Cardiac septum (tissue), 1 donor: ENCODE results near the gene MTMR11. TPM values are rescaled to one million over a fixed set of nuclear protein-coding genes. Genes with fewer than 3 reads are reported as not detected.
"Not testable (repeated sequence)": the region's sequence is repeated elsewhere in the genome, so short reads cannot be mapped to it uniquely, and the experiment has no call there.

Experiments used
- DNase-seq: peaks from one replicate; pipeline ENCODE4 v3.0.0-alpha.2; 2020; ENCODE audit warnings: low spot score
- intact Hi-C: fragments of 100-400 bp; cut with DNase I; formaldehyde crosslinking; loops from one replicate; pipeline ENCODE4 v1.14.0; 2022
- total RNA-seq: library from RNA; stranded (reverse); fragmentation: NEBNext Ultra II Directional; extraction: Animal tissue kit (Norgen Biotek cat#: 25700); gene quantifications from one replicate; pipeline ENCODE4 v1.2.1, GENCODE V29; 2021
- donor health status: DM: no; HTN: no; CAD: no.

The MTMR11 gene
- total RNA-seq, 1 donor from 2014 or later: 6.1 TPM

DNA sequence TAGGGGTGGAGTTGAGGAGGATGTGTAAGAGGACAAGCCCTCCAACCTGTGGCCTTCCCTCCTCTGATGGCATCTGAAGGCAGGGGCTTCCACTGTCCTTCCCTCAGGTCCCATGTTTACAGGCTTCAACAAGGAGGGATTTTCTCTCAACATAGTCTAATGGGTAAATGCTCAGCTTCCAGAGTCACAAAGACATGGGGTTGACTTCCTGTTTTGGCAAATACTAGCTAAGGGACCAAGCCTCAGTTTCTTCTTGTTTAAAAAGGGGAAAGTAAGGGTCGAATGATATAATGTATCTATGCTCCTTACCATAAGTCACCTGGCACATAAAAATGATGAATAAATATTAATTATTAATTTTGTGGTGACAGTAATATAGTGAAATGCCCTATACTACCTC, 22.1 kb downstream of the MTMR11 start:
- no peak for DNase-seq
- intact Hi-C loops: no loop called here

DNA sequence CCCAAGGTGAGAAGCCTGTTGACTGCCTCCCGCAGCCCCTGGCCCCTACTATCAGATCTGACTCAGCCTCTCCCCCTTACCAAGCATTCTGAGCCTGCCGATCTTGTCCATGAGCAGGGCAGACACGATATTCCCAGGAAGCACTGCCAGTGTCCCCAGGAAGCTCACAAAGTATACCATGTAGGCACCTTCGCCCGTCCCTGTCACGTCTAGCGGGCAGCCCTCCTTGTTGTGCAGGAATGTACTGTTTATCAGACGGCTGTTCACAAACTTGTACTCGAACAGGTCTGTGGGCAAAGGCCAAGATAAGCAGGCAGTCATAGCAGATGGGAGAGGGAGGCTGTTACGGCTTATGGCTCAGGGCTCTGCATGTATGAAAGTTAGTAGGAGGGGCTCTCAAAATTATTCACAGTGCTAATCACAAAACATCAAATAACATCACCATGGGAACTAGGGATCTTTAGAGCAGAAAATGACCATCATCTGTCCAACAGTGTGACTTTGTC, 30.1 kb downstream of the MTMR11 start:
- intact Hi-C loops: no loop called here
- DNase-seq: no peak

DNA sequence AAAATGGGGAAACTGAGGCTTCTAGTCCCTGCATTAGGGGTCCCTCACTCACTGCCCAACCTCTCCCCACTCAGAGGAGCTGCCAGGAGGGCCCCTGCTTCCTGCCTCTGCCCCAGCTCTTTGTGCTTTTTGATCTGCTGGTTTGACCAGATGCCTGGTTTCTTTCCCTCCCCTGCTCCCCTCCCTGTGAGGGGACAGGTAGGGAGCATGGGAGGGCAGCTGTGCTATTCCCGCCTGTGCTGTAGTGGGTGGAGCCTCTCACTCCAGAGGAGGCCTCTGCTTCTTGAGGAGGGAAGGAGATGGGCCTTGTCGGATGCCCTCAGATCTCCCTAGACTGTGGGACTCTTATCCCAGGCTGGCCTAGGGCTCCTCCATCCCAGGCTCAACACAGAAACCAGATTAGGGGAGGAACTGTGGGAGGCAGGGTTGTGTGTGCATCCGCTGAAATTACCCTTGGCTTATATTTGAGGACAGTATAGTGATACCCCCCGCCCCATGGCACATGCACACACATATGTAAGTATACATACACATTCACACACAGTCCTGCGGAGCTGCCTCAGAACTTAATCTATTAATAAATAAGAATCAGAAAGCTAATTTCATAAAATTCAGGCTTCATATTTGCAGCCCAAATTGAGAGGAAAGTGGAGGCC, 32.7 kb downstream of the MTMR11 start:
- no peak for DNase-seq
- intact Hi-C loops: no loop called here

DNA sequence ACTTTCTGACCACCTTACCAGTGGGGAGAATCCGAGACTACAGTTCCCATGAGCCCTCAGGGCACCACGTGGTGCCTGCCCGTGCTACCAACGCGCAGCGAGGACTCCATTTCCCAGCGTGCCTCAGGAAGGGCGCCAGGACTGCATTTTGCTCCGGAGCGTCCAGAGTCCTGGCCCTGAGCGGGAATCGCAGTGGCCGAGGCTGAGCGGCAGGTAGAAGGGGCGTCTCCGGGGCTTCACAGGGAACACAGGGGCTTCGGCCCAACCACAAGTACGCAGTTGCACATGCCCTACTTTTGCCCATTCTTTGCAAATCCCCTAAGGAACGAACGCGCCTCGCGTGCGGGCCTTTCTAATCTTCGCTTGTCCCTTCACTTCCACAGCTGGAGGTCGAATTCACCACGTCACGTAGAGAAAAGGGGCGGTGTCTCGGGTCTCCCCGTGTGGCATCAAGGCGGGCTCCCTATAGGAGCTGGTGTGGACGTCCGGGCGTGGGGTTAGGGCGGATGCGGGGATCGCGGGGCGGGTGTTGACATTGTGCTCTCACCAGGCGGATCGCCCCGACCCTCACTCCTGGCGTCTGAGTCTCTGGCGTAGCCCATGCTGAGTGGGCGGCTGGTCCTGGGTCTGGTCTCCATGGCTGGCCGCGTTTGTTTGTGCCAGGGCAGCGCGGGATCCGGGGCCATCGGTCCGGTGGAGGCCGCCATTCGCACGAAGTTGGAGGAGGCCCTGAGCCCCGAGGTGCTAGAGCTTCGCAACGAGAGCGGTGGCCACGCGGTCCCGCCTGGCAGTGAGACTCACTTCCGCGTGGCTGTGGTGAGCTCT, 37.0 kb downstream of the MTMR11 start, which contains the start of gene BOLA1:
Gene BOLA1 (plus strand): TSS at position 109 of the 825 bp plus-strand sequence. CDS start 492 bp downstream, at position 601.
- intact Hi-C loops: loop anchor here (2.0 to 10.0 kb wide), 2 partner anchors 27 to 155 kb away; partner anchors contain the start of gene SF3B4
- peak; percentile 96 for DNase-seq

DNA sequence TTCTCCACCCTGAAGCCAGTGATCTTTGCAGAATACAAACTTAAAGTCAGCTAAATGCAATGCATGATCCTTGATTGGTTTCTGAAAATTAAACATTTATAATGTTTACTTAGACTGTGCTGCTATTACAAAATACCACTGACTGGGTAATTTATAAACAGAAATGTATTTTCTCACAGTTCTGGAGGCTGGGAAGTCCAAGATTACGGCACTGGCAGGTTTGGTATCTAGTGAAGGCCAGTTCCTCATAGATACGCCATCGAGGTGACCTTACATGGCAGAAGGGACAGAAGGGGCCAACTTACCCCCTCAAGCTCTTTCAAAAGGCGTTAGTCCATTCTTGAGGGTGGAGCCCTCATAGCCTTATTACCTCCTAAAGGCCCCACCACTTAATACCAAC, 40.1 kb downstream of the MTMR11 start:
- intact Hi-C loops: loop anchor here (10.0 kb wide), 1 partner anchor 158 kb away; no protein-coding TSS in a partner anchor

DNA sequence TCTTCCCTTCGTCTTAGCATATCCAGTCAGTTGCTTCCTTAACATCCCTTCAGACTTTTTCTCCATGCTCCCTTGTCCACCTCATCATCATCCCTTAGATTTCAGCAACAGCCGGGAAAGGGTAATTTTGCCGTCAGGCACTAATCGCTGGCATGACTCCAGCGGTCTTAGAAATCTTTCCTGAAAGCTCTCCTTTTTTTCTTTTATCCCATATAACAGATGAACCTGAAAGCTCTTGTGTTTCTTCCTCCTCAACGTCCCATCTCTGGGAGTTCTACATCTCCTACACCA, 47.7 kb downstream of the MTMR11 start:
- intact Hi-C loops: loop anchor here (1.0 kb wide), 1 partner anchor 50 kb away; no protein-coding TSS in a partner anchor
- no peak for DNase-seq

More for the DNA sequence above, 40.1 kb downstream of the MTMR11 start:
- no peak for DNase-seq

DNA sequence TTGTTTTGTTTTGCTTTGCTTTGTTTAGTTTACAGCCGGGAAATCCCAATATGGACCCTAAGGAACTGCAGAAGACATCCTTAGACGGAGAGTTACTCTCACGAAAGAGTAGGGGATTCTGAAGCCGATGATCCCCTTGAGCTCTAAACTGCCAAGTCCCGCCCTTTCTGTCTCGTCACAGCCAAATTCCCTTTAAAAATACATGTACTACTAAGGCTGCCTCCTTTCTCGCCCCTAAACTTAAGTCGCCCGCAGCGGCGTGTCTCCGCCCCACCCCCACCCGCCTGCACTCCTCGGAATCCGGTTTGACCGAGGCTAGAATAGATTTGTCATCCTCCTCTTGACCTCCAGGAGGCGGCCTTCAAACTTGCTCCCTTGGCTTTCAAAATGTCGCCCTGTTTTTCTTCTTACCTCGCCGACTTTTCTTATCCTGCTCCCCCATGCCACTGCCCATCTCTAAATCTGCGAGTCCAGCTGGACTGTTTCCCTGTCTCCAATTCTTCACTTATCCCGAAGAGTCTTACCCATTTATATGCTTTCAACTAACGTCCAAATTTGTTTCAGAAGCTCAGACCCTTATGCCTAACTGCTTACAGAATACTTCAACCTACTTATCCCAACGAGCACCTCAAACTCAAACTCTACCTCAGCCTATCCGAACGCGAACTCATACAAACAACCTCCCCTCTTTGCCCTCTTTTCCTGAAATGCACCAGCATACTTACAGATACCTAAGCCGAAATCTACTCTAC, 48.3 kb downstream of the MTMR11 start:
- intact Hi-C loops: loop anchor here (1.0 kb wide), 1 partner anchor 51 kb away; no protein-coding TSS in a partner anchor

DNA sequence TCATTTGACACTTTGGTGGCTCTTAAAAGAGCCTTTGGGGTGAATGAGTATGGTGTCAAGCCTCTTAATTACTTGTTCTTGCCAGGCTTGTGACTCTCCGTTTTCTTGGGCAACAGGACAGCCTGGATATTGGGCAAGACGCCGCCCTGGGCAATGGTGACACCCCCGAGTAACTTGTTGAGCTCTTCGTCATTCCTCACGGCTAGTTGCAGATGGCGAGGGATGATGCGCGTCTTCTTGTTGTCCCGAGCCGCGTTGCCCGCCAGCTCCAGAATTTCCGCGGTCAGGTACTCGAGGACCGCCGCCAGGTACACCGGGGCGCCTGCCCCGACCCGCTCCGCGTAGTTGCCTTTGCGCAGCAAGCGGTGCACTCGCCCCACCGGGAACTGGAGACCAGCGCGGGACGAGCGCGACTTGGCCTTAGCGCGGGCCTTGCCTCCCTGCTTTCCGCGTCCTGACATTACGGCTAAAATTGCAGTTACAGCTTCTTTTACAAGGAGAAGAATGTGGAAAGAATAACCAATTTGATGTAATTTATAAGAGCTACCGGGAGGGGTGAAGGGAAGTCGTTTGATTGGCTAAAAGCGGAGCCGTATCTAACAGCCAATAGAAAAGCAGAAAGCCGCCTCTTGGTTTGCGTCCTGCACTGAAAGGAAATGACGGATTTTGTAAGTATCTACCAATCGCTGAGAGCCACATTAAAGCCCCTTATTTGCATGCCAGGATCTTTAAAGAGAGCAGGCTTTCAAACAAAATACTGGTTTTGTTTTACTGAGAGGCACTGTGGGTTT, 49.0 kb downstream of the MTMR11 start:
- peak; percentile 83 for DNase-seq
- intact Hi-C loops: loop anchor here (1.0 kb wide), 1 partner anchor 52 kb away; no protein-coding TSS in a partner anchor

More for the DNA sequence above, 48.3 kb downstream of the MTMR11 start:
- DNase-seq: peak; percentile 86

DNA sequence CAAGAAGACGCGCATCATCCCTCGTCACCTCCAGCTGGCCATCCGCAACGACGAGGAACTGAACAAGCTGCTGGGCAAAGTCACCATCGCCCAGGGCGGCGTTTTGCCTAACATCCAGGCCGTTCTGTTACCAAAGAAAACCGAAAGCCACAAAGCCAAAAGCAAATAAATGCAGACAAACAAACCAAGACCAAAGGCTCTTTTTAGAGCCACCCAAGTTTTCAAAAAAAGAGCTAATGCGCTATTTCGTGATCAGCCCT, 49.6 kb downstream of the MTMR11 start:
- intact Hi-C loops, DNase-seq: not testable (repeated sequence)

DNA sequence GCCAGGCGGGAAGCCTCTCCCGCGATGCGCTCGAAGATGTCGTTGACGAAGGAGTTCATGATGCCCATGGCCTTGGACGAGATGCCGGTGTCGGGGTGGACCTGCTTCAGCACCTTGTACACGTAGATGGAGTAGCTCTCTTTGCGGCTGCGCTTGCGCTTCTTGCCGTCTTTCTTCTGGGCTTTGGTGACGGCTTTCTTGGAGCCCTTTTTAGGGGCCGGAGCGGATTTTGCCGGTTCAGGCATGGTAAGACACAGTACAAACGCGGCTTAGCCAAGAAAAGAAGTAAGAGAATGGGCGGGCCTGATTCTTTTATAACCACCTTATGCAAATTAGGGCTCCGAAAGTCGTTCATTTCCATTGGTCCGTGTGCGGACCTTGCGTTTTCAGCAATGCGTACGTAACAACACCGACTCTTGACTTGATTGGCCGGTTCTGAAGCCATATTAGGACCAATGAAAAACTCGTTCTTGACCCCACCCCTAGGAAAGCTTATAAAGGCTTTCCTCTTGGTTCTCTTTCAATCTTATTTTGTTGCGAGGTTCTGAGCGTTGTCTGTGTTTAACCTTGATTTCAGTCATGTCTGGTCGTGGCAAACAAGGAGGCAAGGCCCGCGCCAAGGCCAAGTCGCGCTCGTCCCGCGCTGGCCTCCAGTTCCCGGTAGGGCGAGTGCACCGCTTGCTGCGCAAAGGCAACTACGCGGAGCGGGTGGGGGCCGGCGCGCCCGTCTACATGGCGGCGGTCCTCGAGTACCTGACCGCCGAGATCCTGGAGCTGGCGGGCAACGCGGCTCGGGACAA, 50.1 kb downstream of the MTMR11 start:
- DNase-seq: peak; percentile 91
- intact Hi-C loops: no loop called here

DNA sequence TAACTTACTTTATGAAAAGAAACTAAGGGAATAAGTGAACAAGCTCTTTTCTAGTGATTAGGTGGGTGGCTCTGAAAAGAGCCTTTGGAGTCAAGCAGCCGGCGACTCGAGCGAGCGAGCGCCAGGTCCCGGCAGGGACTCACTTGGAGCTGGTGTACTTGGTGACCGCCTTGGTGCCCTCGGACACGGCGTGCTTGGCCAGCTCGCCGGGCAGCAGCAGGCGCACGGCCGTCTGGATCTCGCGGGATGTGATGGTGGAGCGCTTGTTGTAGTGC, 50.6 kb downstream of the MTMR11 start:
- intact Hi-C loops, DNase-seq: not testable (repeated sequence)

DNA sequence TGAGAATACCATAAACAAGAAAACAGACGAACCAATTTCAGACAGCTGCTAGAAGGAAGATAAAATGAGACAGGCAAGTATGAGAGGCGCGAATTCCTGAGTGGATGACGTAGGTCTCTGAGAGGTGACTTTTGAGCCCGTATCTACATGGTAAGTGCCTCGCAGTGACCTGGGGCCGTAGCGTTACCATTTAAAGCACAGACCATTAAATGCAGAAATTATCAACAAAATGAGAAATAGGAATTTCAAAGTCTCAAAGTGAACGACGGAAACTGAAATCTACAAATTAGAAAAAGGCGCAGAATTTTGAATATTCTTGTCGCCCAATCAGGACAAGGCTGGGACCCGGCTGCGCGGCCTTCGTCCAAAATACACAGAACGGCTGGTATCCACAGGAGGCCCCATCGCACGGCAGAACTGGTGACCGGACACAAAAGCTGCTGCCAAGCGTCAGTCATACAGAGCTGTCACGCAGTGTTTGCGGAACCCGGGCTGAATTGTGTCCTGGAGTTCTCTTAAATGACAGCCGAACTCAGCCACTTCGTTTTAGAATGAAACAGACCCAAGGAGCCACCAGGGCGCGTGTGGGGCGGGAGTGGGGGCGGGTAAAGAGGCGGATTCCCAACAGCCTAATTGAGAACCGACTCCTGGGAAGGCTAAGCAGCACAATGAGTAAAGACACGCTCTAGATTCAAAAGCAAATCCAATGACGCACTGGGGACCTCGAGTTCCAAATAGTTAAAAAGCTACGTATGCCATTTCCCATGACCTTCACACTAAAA, 51.1 kb downstream of the MTMR11 start:
- peak; percentile 92 for DNase-seq
- intact Hi-C loops: no loop called here

DNA sequence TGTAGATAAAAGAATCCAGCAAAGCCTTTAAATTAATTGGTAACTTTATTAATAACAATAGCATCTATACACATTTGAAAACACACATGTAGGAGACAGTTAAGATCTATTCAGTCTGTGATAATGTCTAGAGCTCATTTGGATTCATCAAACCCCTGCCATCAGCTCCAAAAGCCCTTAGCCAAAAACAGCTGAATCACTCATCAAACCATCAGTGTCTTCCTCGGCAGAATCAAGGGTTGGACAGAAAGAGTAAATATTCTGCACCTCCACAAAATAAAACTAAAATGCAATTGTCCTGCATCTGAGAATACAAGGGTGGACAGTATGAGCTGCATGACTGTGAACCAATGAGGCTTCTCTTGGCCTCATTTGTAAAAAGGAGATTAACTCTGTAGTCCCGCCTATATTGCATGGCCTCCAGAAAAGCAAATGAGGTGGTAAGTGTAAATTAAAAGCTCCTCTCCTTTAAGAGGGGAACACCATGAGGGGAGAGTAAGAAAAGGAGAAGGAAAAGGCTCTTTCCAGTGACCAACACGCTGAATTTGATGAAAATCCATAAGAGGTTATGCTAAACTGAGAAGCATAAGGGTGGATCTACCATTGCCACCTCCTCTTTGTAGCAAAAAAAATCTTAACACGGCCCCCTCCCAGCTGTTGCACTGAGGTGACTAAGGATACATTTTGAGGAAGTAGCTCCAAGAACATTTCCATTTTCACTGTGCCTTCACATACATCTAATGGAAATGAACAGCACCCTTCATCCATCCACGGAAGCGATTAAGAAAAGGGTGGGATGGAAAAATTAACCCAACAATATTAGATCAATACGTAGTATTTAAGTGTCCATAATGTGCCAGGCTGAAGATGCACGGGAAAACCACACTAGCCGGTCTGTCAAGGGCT, 52.0 kb downstream of the MTMR11 start:
- intact Hi-C loops: no loop called here
- no peak for DNase-seq

DNA sequence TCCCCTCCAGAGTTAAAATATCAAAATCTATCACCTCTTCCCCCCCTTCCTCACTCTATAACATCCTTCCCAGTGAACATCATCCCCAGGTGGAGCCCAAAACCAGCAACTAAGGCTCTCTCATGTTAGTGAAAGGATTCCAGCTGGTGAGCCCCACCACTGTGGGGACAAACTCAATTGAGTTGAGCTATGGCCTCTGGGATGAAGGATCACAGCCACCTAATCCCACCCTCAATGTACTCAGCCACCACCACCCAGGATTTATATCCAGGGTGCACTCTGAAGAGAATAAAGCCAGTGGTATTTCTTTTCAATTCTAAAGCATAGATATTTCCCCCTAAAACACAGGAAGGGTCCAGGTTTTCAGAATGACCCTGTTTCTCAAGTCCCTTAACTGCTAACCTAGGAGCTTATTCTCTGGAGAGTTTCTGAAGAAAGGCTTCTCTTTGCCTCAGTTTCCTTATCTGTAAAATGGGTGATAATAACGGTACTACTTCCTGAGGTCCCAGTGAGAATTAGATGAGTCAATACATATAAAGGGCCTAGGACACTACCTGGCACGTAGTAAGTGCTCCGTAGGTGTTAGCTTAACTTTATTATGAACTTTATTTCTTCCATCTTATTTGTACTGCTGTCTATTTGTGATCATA, 53.0 kb downstream of the MTMR11 start:
- no peak for DNase-seq
- intact Hi-C loops: no loop called here

DNA sequence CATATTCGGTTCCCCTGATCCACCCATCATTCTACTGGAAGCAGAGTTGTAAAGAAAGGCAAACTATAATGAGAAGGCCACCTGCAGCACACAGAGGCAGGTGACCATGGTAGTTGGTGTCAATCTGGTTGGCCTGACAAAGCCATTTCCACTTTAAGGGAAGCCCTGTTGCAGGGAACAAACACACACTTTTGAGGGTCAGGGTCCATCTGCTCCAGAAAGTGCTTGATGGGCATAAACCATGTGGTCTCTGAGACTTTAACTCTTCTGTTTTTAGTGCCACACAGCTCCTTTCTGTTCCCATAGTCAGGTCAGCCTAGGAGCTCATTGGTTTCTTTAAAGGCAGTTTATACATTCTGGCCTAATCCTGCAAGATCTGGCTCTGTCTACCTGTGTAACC, 54.8 kb downstream of the MTMR11 start:
- intact Hi-C loops: no loop called here

DNA sequence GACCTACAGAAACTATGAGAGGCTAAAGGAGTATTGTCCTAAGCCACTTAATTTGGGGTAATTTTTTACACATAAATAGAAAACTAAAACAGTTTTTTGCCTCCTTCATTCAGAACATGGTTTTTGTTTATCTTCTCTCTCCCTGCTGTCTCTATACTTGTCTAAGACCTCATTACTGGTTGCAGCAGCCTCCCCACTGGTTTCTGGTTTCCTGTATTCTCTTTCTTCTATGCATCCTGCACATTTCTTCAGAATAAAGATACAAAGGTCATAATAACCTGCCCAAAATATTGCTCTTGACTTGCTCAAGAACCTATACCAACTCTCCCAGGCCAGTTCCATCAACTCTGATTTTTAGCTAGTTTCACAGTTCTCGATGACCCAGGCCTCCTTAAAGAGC, 57.1 kb downstream of the MTMR11 start:
- no peak for DNase-seq
- intact Hi-C loops: no loop called here

More for the DNA sequence above, 54.8 kb downstream of the MTMR11 start:
- no peak for DNase-seq
